HPDE6-E6E7 (cell line): Measurements from ENCODE around the gene UNC13A.

ENCODE experiments used
- DNase-seq: peaks from one replicate; pipeline ENCODE4 v3.0.0; 2011; ENCODE audit warnings: missing footprints; ENCODE audit errors: extremely low spot score

UNC13A gene

GRCh38 chr19:17687857-17688784 lies at the start of gene UNC13A:
TSS of gene UNC13A (minus strand) at chr19:17688354. CDS start at chr19:17688199, 155 bp downstream.
- DNase-seq, result no peak

- DNase-seq, result no peak
Observed at GRCh38 chr19:17737690-17738153, 49.6 kb upstream of the UNC13A start.

- no peak for DNase-seq
Observed at GRCh38 chr19:17735410-17735809, 47.3 kb upstream of the UNC13A start.

- no peak for DNase-seq
Observed at GRCh38 chr19:17734146-17734545, 46.0 kb upstream of the UNC13A start.

GRCh38 chr19:17733127-17733526 lies 45.0 kb upstream of the UNC13A start:
- no peak for DNase-seq

- DNase-seq, result no peak
Observed at GRCh38 chr19:17727843-17728242, 39.7 kb upstream of the UNC13A start.

- no peak for DNase-seq
Observed at GRCh38 chr19:17726964-17727773, 39.0 kb upstream of the UNC13A start.

- DNase-seq, result no peak
Observed at GRCh38 chr19:17726136-17726741, 38.1 kb upstream of the UNC13A start.

- DNase-seq, result no peak
Observed at GRCh38 chr19:17725422-17726078, 37.4 kb upstream of the UNC13A start.

- no peak for DNase-seq
Observed at GRCh38 chr19:17724655-17725054, 36.5 kb upstream of the UNC13A start.

GRCh38 chr19:17722655-17723240 lies 34.6 kb upstream of the UNC13A start:
- DNase-seq, result no peak

GRCh38 chr19:17721821-17722220 lies 33.7 kb upstream of the UNC13A start:
- no peak for DNase-seq

GRCh38 chr19:17721111-17721628 lies 33.0 kb upstream of the UNC13A start:
- no peak for DNase-seq

GRCh38 chr19:17720440-17720839 lies 32.3 kb upstream of the UNC13A start:
- DNase-seq, result no peak

GRCh38 chr19:17719730-17720400 lies 31.7 kb upstream of the UNC13A start:
- DNase-seq, result peak; percentile 49

- peak; percentile 41 for DNase-seq
Observed at GRCh38 chr19:17718947-17719711, 31.0 kb upstream of the UNC13A start, which contains the start of gene MAP1S. TSS of gene MAP1S (plus strand) at chr19:17719480. CDS start at chr19:17719503, 23 bp downstream.

GRCh38 chr19:17718550-17718946 lies 30.4 kb upstream of the UNC13A start:
- DNase-seq, result no peak

GRCh38 chr19:17716309-17716929 lies 28.3 kb upstream of the UNC13A start:
- no peak for DNase-seq

- DNase-seq, result no peak
Observed at GRCh38 chr19:17711851-17712250, 23.7 kb upstream of the UNC13A start.
